SJCRH30 (cell line): Measurements from ENCODE around the gene ELAVL1. TPM values are rescaled to one million over a fixed set of nuclear protein-coding genes. Genes with fewer than 3 reads are reported as not detected.
"Not testable (repeated sequence)": the region's sequence is repeated elsewhere in the genome, so short reads cannot be mapped to it uniquely, and the experiment has no call there.

Experiments
- DNase-seq, 2 experiments: peaks; one replicate each; pipeline ENCODE4 v3.0.0-alpha.2; 2015 to 2020
- H3K27ac ChIP-seq: fragments of 250-450 bp; sonication (Bioruptor Pico); 2 replicates; pipeline ENCODE4 v1.5.1; 2020; ENCODE audit warnings: mild to moderate bottlenecking, moderate library complexity
- H3K27me3 ChIP-seq: fragments of 250-450 bp; sonication (Bioruptor Pico); 2 replicates; pipeline ENCODE4 v1.5.1; 2020; ENCODE audit warnings: mild to moderate bottlenecking, moderate library complexity
- H3K36me3 ChIP-seq: fragments of 250-450 bp; sonication (Bioruptor Pico); 2 replicates; pipeline ENCODE4 v1.5.1; 2020; ENCODE audit warnings: mild to moderate bottlenecking, moderate library complexity
- H3K4me1 ChIP-seq: fragments of 250-450 bp; sonication (Bioruptor Pico); 2 replicates; pipeline ENCODE4 v1.5.1; 2020; ENCODE audit warnings: mild to moderate bottlenecking, moderate library complexity
- H3K4me3 ChIP-seq: fragments of 250-450 bp; sonication (Bioruptor Pico); 2 replicates; pipeline ENCODE4 v1.5.1; 2020; ENCODE audit warnings: mild to moderate bottlenecking, moderate library complexity
- H3K9me3 ChIP-seq: fragments of 250-450 bp; sonication (Bioruptor Pico); replicated peaks from 2 replicates; pipeline ENCODE4 v1.5.1; 2020; ENCODE audit warnings: mild to moderate bottlenecking, moderate library complexity
- total RNA-seq: library from RNA; depleted of rRNA; stranded (reverse); fragments of >200 nt; shearing (Covaris generic); gene quantifications from 2 replicates; pipeline ENCODE4 v1.2.3, GENCODE V29; 2014

Gene ELAVL1
- total RNA-seq, 1 experiment from 2014 or later, result 79.4 TPM

- no peak for DNase-seq
Measured at GRCh38 chr19:7924651-7925170, 80.7 kb downstream of the ELAVL1 start.

GRCh38 chr19:7924241-7924640 is 81.2 kb downstream of the ELAVL1 start:
- no peaks in the 10 kb centered on the region for H3K27me3 ChIP-seq
- H3K4me1 ChIP-seq, result peaks cover 8% of the 10 kb centered on the region; the same call in 1 of the 2 replicates
- DNase-seq, result no peak
- H3K4me3 ChIP-seq, result no peak overlapping the region
- no peak overlapping the region for H3K27ac ChIP-seq
- H3K36me3 ChIP-seq, result no peaks in the 10 kb centered on the region
- no peaks in the 10 kb centered on the region for H3K9me3 ChIP-seq

More at GRCh38 chr19:7924651-7925170, 80.7 kb downstream of the ELAVL1 start:
- Histone ChIP-seq H3K36me3 (no peaks in the 10 kb centered on the region), H3K4me1 (peaks cover 8% of the 10 kb centered on the region; the same call in 1 of the 2 replicates), H3K9me3 (no peaks in the 10 kb centered on the region), H3K4me3 (peak overlapping the region; percentile 55; the same call in 1 of the 2 replicates), H3K27ac (no peak overlapping the region), H3K27me3 (no peaks in the 10 kb centered on the region)

GRCh38 chr19:7923295-7924191 is 81.9 kb downstream of the ELAVL1 start:
- no peak for DNase-seq
- H3K4me3 ChIP-seq, result no peak overlapping the region
- no peaks in the 10 kb centered on the region for H3K9me3 ChIP-seq
- no peaks in the 10 kb centered on the region for H3K36me3 ChIP-seq
- no peaks in the 10 kb centered on the region for H3K27me3 ChIP-seq
- H3K4me1 ChIP-seq, result peaks cover 4% of the 10 kb centered on the region; the same call in 1 of the 2 replicates
- no peak overlapping the region for H3K27ac ChIP-seq

- peaks cover 4% of the 10 kb centered on the region; the same call in 1 of the 2 replicates for H3K4me1 ChIP-seq
- H3K9me3 ChIP-seq, result no peaks in the 10 kb centered on the region
- H3K27me3 ChIP-seq, result no peaks in the 10 kb centered on the region
- no peak overlapping the region for H3K4me3 ChIP-seq
- no peaks in the 10 kb centered on the region for H3K36me3 ChIP-seq
- no peak overlapping the region for H3K27ac ChIP-seq
- no peak for DNase-seq
Measured at GRCh38 chr19:7922836-7923195, 82.6 kb downstream of the ELAVL1 start.

GRCh38 chr19:7921967-7922835 is 83.2 kb downstream of the ELAVL1 start:
- no peaks in the 10 kb centered on the region for H3K27me3 ChIP-seq
- peaks cover 4% of the 10 kb centered on the region; the same call in 1 of the 2 replicates for H3K4me1 ChIP-seq
- no peaks in the 10 kb centered on the region for H3K36me3 ChIP-seq
- H3K4me3 ChIP-seq, result no peak overlapping the region
- H3K9me3 ChIP-seq, result no peaks in the 10 kb centered on the region
- DNase-seq, result no peak
- H3K27ac ChIP-seq, result no peak overlapping the region

- no peak for DNase-seq
- Histone ChIP-seq H3K27me3 (no peaks in the 10 kb centered on the region), H3K36me3 (no peaks in the 10 kb centered on the region), H3K4me1 (peaks cover 3% of the 10 kb centered on the region; the same call in 1 of the 2 replicates), H3K4me3 (peak overlapping the region; percentile 63), H3K9me3 (no peaks in the 10 kb centered on the region), H3K27ac (peak overlapping the region; percentile 35; the same call in 1 of the 2 replicates)
Measured at GRCh38 chr19:7921302-7921966, 84.0 kb downstream of the ELAVL1 start.

- Histone ChIP-seq H3K9me3 (no peaks in the 10 kb centered on the region), H3K36me3 (no peaks in the 10 kb centered on the region), H3K27me3 (no peaks in the 10 kb centered on the region; the same call in 1 of the 2 replicates), H3K4me1 (no peaks in the 10 kb centered on the region), H3K4me3 (peak overlapping the region; percentile 70), H3K27ac (peak overlapping the region; percentile 47)
- DNase-seq, result peak; percentile 98 to 99
Measured at GRCh38 chr19:7920519-7921301, 84.7 kb downstream of the ELAVL1 start.

GRCh38 chr19:7919610-7920518 is 85.6 kb downstream of the ELAVL1 start, which contains the start of gene SNAPC2:
SNAPC2 (plus strand) TSS chr19:7920338; CDS start chr19:7920367, 29 bp downstream.
- no peaks in the 10 kb centered on the region for H3K36me3 ChIP-seq
- H3K9me3 ChIP-seq, result no peaks in the 10 kb centered on the region
- no peaks in the 10 kb centered on the region for H3K4me1 ChIP-seq
- H3K4me3 ChIP-seq, result peak within 1 kb of the TSS; percentile 70
- H3K27ac ChIP-seq, result peak within 1 kb of the TSS; percentile 47
- peak; percentile 96 to 97 for DNase-seq
- H3K27me3 ChIP-seq, result no peaks in the 10 kb centered on the region; the same call in 1 of the 2 replicates

- Histone ChIP-seq H3K27ac (no peak overlapping the region), H3K4me1 (no peaks in the 10 kb centered on the region), H3K36me3 (no peaks in the 10 kb centered on the region), H3K27me3 (no peaks in the 10 kb centered on the region; the same call in 1 of the 2 replicates), H3K4me3 (no peak overlapping the region), H3K9me3 (no peaks in the 10 kb centered on the region)
- no peak for DNase-seq
Measured at GRCh38 chr19:7918615-7919421, 86.6 kb downstream of the ELAVL1 start.

GRCh38 chr19:7918062-7918614 is 87.3 kb downstream of the ELAVL1 start:
- H3K4me1 ChIP-seq, result not testable (repeated sequence)

GRCh38 chr19:7917267-7918061 is 88.0 kb downstream of the ELAVL1 start:
- H3K4me1 ChIP-seq, result no peaks in the 10 kb centered on the region
- H3K27me3 ChIP-seq, result no peaks in the 10 kb centered on the region; the same call in 1 of the 2 replicates
- H3K36me3 ChIP-seq, result no peaks in the 10 kb centered on the region; the same call in 1 of the 2 replicates
- H3K4me3 ChIP-seq, result no peak overlapping the region
- no peak for DNase-seq
- H3K27ac ChIP-seq, result no peak overlapping the region
- no peaks in the 10 kb centered on the region for H3K9me3 ChIP-seq

More at GRCh38 chr19:7918062-7918614, 87.3 kb downstream of the ELAVL1 start:
- H3K36me3 ChIP-seq, DNase-seq, H3K27me3 ChIP-seq, H3K4me3 ChIP-seq, H3K27ac ChIP-seq, H3K9me3 ChIP-seq: not testable (repeated sequence)
